Endodermal cell (in vitro differentiated cells): ENCODE measurements around the gene ESF1. TPM values are rescaled to one million over a fixed set of nuclear protein-coding genes. Genes with fewer than 3 reads are reported as not detected.

Source experiments
- DNase-seq: peaks from one replicate; pipeline ENCODE4 v3.0.0-alpha.2; 2017
- H3K27ac ChIP-seq: 2 replicates; pipeline ENCODE4 v1.5.1; 2013; ENCODE audit warnings: mild to moderate bottlenecking, low read depth, low read length, moderate library complexity
- H3K27me3 ChIP-seq: 2 replicates; pipeline ENCODE4 v1.6.1; 2013; ENCODE audit warnings: mild to moderate bottlenecking, low read length, moderate library complexity; ENCODE audit not compliant: insufficient read depth, control insufficient read depth, poor library complexity, severe bottlenecking
- H3K36me3 ChIP-seq: 2 replicates; pipeline ENCODE4 v1.7.0; 2013; ENCODE audit warnings: mild to moderate bottlenecking, low read length, moderate library complexity; ENCODE audit not compliant: control insufficient read depth, insufficient read depth
- H3K4me1 ChIP-seq: one replicate; pipeline ENCODE4 v1.7.0; 2013; ENCODE audit warnings: low read length; ENCODE audit not compliant: control insufficient read depth, insufficient read depth
- H3K4me3 ChIP-seq: 2 replicates; pipeline ENCODE4 v1.5.1; 2013; ENCODE audit warnings: mild to moderate bottlenecking, low read length, moderate library complexity
- H3K9ac ChIP-seq: 2 replicates; pipeline ENCODE4 v1.6.1; 2013; ENCODE audit warnings: mild to moderate bottlenecking, low read length, moderate library complexity; ENCODE audit not compliant: poor library complexity, severe bottlenecking; ENCODE audit errors: extremely low read depth
- H3K9me3 ChIP-seq: 2 replicates; pipeline ENCODE4 v1.6.1; 2013; ENCODE audit warnings: mild to moderate bottlenecking, low read length, moderate library complexity; ENCODE audit not compliant: control insufficient read depth
- H3K27ac Mint-ChIP-seq: 2 replicates; pipeline ENCODE4 v1.8.0; 2020; ENCODE audit warnings: mixed read lengths
- H3K27me3 Mint-ChIP-seq: 2 replicates; pipeline ENCODE4 v1.8.0; 2021; ENCODE audit warnings: mild to moderate bottlenecking, mixed read lengths; ENCODE audit not compliant: insufficient read depth
- H3K36me3 Mint-ChIP-seq: 2 replicates; pipeline ENCODE4 v1.8.0; 2020; ENCODE audit warnings: low read depth, mixed read lengths
- H3K4me1 Mint-ChIP-seq: 2 replicates; pipeline ENCODE4 v1.8.0; 2020; ENCODE audit warnings: mixed read lengths
- H3K4me3 Mint-ChIP-seq: 2 replicates; pipeline ENCODE4 v1.8.0; 2020; ENCODE audit warnings: mild to moderate bottlenecking, moderate library complexity, mixed read lengths
- H3K9me3 Mint-ChIP-seq: 2 replicates; pipeline ENCODE4 v1.8.0; 2020; ENCODE audit warnings: mild to moderate bottlenecking, mixed read lengths
- CTCF ChIP-seq: fragments of 200-600 bp; sonication (generic); conservative IDR thresholded peaks from 2 replicates; pipeline ENCODE4 v1.5.0; 2021; ENCODE audit warnings: antibody characterized with exemption, mild to moderate bottlenecking
- WGBS, 2 experiments: methylation state at CpG; one replicate each; pipeline versions ENCODE4 v1.1.5 to v1.1.7; 2013; ENCODE audit warnings: missing lambda C conversion rate in 2 of 2, mixed read lengths in 1 of 2; ENCODE audit not compliant: insufficient coverage in 1 of 2, insufficient read length in 1 of 2; 5-methylcytosine and 5-hydroxymethylcytosine counted together
- total RNA-seq, 2 donors: library from RNA; stranded (reverse); fragmentation: NEBNext Ultra II Directional in 1 of 2; extraction: Animal tissue kit (Norgen Biotek cat#: 25700) in 1 of 2; gene quantifications; 2 replicates in 1 of 2; 3 replicates in 1 of 2; pipeline ENCODE4 v1.2.1, GENCODE V29; 2021

ESF1 gene
- total RNA-seq, 2 donors from 2014 or later, result 23.9 to 32.1 TPM

- Mint-ChIP-seq H3K27me3 (peaks cover 2% of the 10 kb centered on the region), H3K36me3 (no peaks in the 10 kb centered on the region), H3K27ac (no peak overlapping the region), H3K4me3 (no peak overlapping the region), H3K4me1 (peaks cover 9% of the 10 kb centered on the region), H3K9me3 (no peaks in the 10 kb centered on the region)
- Histone ChIP-seq H3K4me3 (no peak overlapping the region), H3K9me3 (no peaks in the 10 kb centered on the region), H3K27ac (no peak overlapping the region), H3K9ac (no peak overlapping the region), H3K36me3 (no peaks in the 10 kb centered on the region), H3K27me3 (no peaks in the 10 kb centered on the region), H3K4me1 (no peaks in the 10 kb centered on the region)
- 85 to 92% methylated on average over 3 to 7 of the region's 7 CpGs for WGBS, 2 experiments
- TF ChIP-seq CTCF, result no peak
- no peak for DNase-seq
These were observed 118.9 kb downstream of the ESF1 start for GRCh38 chr20:13665709-13666395.

Other genes starting within 250 kb of the ESF1 start
- gene TASP1, start 146.0 kb downstream of the ESF1 start, total RNA-seq, result 10 to 100 TPM; 15.8 to 16.6 TPM
- 10 to 100 TPM; 32.9 to 33.5 TPM for gene NDUFAF5, start 109 bp upstream of the ESF1 start, total RNA-seq
- not detected for gene SEL1L2, start 205.7 kb upstream of the ESF1 start, total RNA-seq
- gene MACROD2, start 210.6 kb upstream of the ESF1 start, total RNA-seq, result 1 to 10 TPM; 2.3 to 4.8 TPM